VCaP (cell line): ENCODE measurements around the gene DDIT3.

Experiments
- H3K27ac ChIP-seq: fragments of 450-650 bp; 2 replicates; pipeline ENCODE4 v1.5.1; 2017
- TF ChIP-seq, protein P1 (sequence below): fragments of 450-650 bp; conservative IDR thresholded peaks from 2 replicates; pipeline ENCODE4 v1.5.1; 2017; ENCODE audit warnings: mild to moderate bottlenecking, moderate library complexity

The DDIT3 gene

DNA sequence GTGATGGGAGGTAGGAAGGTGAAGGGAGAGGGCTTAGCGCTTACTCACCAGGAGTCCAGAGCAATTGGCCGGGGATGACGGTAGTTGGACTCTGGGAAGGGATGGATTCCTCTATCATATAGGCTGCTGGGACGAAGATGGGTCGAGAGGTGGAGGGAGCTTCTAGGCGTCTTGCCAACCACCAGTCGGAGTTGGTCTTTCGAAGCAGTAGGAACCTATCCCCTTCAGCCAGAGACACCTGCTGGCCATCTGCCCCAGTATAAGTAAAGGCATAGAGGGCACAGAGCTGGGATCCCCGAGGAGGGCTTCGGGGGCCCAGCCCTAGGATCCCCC lies 41.3 kb downstream of the DDIT3 start:
- no peak overlapping the region for H3K27ac ChIP-seq

DNA sequence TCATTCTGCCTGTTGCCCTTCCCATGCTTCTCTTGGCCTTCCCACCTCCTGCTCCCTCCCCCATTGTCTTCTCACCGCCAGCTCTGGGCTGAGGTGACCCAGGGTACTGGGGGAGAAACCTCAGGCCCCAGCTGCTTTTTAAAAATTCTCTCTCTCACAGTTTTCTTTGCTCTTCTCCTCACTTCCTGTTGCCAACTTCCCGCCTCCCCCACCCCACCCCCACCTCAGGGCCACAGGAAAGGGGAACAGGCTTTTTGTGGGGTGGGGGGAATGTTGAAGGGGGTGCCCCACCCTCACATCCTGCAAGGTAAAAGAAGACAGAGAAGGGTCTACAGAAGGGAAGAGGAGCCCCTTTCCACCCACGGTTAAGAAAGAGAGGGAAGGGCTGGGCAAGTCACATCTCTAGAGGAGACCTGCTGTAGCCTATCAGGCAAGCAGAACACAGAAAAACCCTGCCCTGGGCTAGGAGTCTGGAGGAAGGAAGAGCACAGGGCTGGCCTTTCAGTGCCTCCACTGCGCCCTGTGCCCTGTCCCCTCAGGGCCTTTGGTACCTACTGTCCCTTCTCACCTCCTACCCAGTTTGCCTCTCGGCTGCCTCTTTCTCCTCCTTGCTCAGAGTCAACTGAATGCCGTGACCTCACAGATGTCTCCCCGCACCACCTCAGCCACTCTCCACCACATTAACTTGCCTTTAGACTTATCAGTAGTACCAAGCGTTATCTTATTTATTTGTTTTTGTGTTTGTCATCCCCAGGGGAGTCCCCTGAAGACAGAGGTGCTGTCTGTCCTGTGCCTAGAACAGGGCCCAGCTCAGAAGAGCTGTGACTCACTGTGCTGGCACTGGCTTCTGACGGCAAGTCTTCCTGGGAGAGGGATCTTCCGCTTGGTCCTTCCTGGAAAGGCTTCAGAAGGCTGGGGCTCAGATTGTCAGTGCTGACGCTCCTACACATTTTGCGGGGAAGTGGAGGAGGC lies 42.3 kb downstream of the DDIT3 start:
- H3K27ac ChIP-seq: no peak overlapping the region
- TF ChIP-seq, protein P1, sequence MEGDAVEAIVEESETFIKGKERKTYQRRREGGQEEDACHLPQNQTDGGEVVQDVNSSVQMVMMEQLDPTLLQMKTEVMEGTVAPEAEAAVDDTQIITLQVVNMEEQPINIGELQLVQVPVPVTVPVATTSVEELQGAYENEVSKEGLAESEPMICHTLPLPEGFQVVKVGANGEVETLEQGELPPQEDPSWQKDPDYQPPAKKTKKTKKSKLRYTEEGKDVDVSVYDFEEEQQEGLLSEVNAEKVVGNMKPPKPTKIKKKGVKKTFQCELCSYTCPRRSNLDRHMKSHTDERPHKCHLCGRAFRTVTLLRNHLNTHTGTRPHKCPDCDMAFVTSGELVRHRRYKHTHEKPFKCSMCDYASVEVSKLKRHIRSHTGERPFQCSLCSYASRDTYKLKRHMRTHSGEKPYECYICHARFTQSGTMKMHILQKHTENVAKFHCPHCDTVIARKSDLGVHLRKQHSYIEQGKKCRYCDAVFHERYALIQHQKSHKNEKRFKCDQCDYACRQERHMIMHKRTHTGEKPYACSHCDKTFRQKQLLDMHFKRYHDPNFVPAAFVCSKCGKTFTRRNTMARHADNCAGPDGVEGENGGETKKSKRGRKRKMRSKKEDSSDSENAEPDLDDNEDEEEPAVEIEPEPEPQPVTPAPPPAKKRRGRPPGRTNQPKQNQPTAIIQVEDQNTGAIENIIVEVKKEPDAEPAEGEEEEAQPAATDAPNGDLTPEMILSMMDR: no peak

More for the DNA sequence above, 41.3 kb downstream of the DDIT3 start:
- TF ChIP-seq, protein P1: no peak

DNA sequence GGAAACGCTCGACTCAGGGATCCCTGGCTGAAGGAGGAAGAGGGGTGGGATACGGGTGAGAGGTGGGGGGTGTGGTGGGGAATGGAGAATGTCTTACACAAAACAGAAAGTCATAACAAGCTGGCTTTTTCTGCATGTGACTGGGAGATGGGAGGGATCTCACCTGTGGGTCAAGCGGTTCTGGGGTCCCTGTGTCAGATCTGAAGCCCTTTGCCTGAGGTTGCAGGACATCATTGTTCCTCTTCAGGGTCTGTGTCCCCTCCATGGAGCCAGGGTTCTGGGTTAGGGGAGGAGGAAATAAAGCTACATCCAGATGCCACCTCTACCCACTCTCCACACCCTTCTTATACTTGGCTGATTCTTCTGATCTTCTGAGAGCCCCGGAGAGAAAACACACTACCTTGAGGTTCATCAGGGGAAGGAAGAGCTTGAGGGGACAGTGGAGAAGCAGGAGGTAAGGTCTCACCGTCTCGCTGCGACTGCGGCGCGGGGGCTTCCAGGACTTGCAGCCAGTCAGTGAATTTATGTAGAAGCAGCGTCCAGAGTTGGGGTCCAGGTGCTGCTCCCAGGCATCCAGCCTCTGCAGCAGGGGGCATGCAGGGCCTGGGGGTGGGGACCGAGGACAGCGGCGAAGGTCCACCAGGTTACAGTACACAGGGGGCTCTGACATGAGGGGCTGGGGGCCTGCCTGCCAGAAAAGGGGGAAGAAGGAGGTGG lies 43.2 kb downstream of the DDIT3 start:
- no peak overlapping the region for H3K27ac ChIP-seq
- TF ChIP-seq, protein P1: no peak

DNA sequence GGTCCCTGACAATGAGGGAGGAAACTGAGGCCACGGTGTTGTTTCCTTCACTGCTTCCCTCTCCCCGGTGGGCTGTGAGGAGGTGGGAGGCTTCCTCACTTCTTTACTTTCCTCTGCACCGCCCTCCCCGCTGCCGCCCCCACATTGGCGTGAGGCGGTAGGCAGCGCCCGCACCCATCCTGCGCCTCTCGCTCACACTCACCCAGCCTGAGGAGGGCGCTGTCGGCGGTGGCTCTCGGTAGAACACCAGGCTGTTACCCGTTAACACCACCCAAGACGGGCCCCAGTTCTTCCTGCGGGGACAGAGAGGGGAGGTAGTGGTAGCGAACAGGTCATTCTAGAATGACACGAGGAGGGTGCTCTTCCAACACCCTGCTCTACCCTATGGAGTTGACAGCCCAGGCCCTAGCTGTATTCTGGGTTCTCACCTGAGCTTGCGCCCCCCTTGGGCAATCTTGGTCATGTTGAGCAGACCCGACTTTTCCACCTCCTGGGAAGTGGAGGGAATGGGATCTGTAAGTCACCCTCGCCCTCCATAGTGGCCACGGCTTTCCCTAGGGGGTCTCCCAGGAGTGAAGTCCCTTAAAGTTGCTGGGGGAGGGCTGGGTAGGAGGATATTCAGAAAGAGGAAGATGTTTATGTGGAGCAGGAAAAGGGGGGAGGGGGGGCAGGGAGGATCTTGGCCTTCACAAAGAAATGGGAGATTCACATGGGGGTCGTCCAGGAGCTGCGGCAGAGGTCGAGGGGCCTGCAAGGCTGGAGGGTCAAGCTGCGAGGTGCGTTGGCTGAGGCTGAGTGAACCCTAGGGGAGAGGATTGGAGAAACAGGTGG lies 43.9 kb downstream of the DDIT3 start:
- H3K27ac ChIP-seq: peak overlapping the region; percentile 35; the same call in 1 of the 2 replicates
- TF ChIP-seq, protein P1: 0 out of 2 replicates have a peak, but pooled peaks have one; percentile 27

DNA sequence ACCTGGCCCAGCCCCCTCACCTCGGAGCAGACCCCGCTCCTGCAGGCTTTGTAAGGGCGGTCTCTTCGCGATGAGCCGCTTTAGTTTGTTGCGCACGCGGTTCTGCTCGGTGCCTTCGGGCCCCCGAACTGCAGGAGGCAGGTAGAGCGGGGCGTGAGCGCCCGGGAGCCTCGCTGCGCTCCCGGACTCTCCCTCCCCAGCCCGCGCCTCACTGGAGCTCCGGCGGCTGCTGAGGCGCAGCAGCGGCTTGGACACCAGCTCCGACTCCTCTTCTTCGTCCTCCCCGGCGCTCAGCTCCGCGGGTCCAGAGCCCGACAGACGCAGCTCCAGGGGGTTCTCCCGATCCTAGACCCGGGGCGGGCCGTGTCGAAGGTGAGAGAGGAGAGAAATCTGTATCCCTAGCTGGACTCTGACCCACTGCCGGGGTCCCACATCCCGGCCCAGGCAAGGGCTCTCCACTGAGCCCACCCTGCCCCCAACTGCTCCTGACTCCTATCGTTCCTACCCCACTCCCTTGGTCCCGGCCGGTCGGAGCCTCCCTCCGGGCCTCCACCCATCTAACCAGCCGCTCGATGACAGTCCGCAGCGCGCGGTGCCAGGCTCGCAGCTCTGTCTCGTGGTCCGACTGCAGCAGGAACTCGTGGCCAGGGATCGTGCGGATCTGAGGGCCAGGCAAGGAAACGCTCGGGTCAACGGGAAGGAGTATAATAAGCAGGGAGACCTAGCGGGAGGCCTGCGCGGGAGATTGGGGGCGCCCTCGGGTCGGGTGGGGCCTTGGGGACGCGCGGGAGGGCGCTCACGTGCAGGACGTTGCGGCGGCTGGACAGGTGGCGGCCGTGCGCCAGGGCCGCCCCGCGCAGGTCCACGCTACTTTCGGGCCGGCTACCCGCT lies 44.8 kb downstream of the DDIT3 start:
- TF ChIP-seq, protein P1: no peak
- H3K27ac ChIP-seq: peak overlapping the region; percentile 35; the same call in 1 of the 2 replicates

DNA sequence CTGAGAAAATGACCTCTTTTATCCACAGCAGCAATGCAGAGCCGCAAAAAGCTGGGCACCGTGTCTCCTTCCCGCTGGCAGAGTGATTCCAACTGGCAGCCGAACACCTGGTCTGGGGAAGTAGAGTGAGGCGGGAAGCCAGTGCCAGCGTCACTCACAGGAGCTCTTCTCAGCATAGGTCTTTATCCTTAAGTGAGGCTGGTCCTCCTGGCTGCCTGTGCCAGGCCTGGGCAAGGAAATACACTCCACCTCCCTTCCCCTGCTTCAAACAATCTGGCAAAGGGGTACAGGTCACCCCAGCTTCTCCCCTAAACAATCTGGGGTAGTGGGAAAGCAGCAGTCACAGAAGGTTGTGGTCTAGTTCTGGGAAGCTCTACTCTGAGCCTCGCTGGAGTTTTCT lies 45.5 kb downstream of the DDIT3 start:
- TF ChIP-seq, protein P1: no peak

More for the DNA sequence above, 45.5 kb downstream of the DDIT3 start:
- H3K27ac ChIP-seq: peak overlapping the region; percentile 35; the same call in 1 of the 2 replicates
